Measurements from ENCODE around the gene TRERF1.

Gene TRERF1

GRCh38 chr6:42260972-42261371 is 190.8 kb downstream of the TRERF1 start:
- Histone ChIP-seq H3K4me1 (ENCODE audit: control insufficient read depth in 2 of 2, insufficient read depth in 2 of 2, low read length in 2 of 2) (peaks cover 0 to 3% of the 10 kb centered on the region in 2 donors), H3K9me3 (ENCODE audit: control insufficient read depth in 2 of 2, low read length in 2 of 2) (no peaks in the 10 kb centered on the region), H3K4me3 (ENCODE audit: low read length in 2 of 2) (no peak overlapping the region), H3K27ac (ENCODE audit: low read depth in 2 of 2, low read length in 2 of 2) (peak overlapping the region in 1 of 2 donors; percentile 23), H3K9ac (ENCODE audit: low read depth in 1 of 2, low read length in 2 of 2) (peak overlapping the region in 1 of 2 donors; percentile 2), H3K36me3 (ENCODE audit: control insufficient read depth in 2 of 2, insufficient read depth in 2 of 2, low read length in 2 of 2) (no peaks in the 10 kb centered on the region), H3K27me3 (ENCODE audit: control insufficient read depth in 2 of 2, insufficient read depth in 2 of 2, low read length in 2 of 2) (no peaks in the 10 kb centered on the region)

- peaks cover 0 to 3% of the 10 kb centered on the region in 2 donors for H3K4me1 ChIP-seq (ENCODE audit: control insufficient read depth in 2 of 2, insufficient read depth in 2 of 2, low read length in 2 of 2)
- H3K27ac ChIP-seq (ENCODE audit: low read depth in 2 of 2, low read length in 2 of 2) = peak overlapping the region; percentile 20 to 23
- H3K27me3 ChIP-seq (ENCODE audit: control insufficient read depth in 2 of 2, insufficient read depth in 2 of 2, low read length in 2 of 2) = no peaks in the 10 kb centered on the region
- no peak overlapping the region for H3K4me3 ChIP-seq (ENCODE audit: low read length in 2 of 2)
- no peaks in the 10 kb centered on the region for H3K36me3 ChIP-seq (ENCODE audit: control insufficient read depth in 2 of 2, insufficient read depth in 2 of 2, low read length in 2 of 2)
- H3K9me3 ChIP-seq (ENCODE audit: control insufficient read depth in 2 of 2, low read length in 2 of 2) = no peaks in the 10 kb centered on the region
- no peak overlapping the region for H3K9ac ChIP-seq (ENCODE audit: low read depth in 1 of 2, low read length in 2 of 2)
Observed at GRCh38 chr6:42260396-42260888, 191.3 kb downstream of the TRERF1 start.

DNA sequence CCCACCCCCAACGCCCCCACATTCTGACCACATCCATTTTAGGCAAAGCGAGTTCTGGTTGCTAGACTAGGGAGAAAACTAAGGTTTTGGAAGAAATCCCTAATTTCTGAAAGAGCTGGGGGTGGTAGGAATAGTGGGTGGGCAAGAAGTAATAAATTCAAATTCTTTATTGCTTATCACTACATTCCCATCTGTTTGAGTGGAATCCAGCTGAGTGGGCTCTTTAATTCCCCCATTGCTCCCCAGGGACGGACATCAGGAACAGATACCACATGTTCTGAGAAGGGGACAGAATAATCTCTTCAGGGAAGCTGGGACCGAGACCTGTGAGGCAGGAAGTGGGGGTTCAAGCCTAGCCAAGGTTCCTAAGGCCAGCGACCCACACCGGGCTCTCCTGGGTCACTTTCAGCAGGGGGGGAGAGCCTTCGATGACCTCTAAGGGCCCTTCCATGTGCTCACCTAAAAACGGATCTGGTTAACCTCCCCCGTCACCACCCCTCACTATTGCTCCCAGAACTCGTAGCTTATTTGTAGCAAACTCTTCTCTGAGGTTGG is 191.8 kb downstream of the TRERF1 start:
- peak overlapping the region in 1 of 2 donors; percentile 20 for H3K27ac ChIP-seq (ENCODE audit: low read depth in 2 of 2, low read length in 2 of 2)
- H3K4me3 ChIP-seq (ENCODE audit: low read length in 2 of 2) = no peak overlapping the region
- peaks cover 0 to 3% of the 10 kb centered on the region in 2 donors for H3K4me1 ChIP-seq (ENCODE audit: control insufficient read depth in 2 of 2, insufficient read depth in 2 of 2, low read length in 2 of 2)

GRCh38 chr6:42259286-42259685 is 192.4 kb downstream of the TRERF1 start:
- peaks cover 5 to 8% of the 10 kb centered on the region in 2 donors for H3K36me3 ChIP-seq (ENCODE audit: control insufficient read depth in 2 of 2, insufficient read depth in 2 of 2, low read length in 2 of 2)
- no peaks in the 10 kb centered on the region for H3K27me3 ChIP-seq (ENCODE audit: control insufficient read depth in 2 of 2, insufficient read depth in 2 of 2, low read length in 2 of 2)
- no peak overlapping the region for H3K9ac ChIP-seq (ENCODE audit: low read depth in 1 of 2, low read length in 2 of 2)
- no peak overlapping the region for H3K27ac ChIP-seq (ENCODE audit: low read depth in 2 of 2, low read length in 2 of 2)
- H3K9me3 ChIP-seq (ENCODE audit: control insufficient read depth in 2 of 2, low read length in 2 of 2) = no peaks in the 10 kb centered on the region
- H3K4me3 ChIP-seq (ENCODE audit: low read length in 2 of 2) = no peak overlapping the region
- peaks cover 0 to 3% of the 10 kb centered on the region in 2 donors for H3K4me1 ChIP-seq (ENCODE audit: control insufficient read depth in 2 of 2, insufficient read depth in 2 of 2, low read length in 2 of 2)

More for the DNA sequence above, 191.8 kb downstream of the TRERF1 start:
- H3K9me3 ChIP-seq (ENCODE audit: control insufficient read depth in 2 of 2, low read length in 2 of 2) = no peaks in the 10 kb centered on the region
- H3K9ac ChIP-seq (ENCODE audit: low read depth in 1 of 2, low read length in 2 of 2) = no peak overlapping the region
- peaks cover 0 to 2% of the 10 kb centered on the region in 2 donors for H3K36me3 ChIP-seq (ENCODE audit: control insufficient read depth in 2 of 2, insufficient read depth in 2 of 2, low read length in 2 of 2)
- H3K27me3 ChIP-seq (ENCODE audit: control insufficient read depth in 2 of 2, insufficient read depth in 2 of 2, low read length in 2 of 2) = no peaks in the 10 kb centered on the region

DNA sequence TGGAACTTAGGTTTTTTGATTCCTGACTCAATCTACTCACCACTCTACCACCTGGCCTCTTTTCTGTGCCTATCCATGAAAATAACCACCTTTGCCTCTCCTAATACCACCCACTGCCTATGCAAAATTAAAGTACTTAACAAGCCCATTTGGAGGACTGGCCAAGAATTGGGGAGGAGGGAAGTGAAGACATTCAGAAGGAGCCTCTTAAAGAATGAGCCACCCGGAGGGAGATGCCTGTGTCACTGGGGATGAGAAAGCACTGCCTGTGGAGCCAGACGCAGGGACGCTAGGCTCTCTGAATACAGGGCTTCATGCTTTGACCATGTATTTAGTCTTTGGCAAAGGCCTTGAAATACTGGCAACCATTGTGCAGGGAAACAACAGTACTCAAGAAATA is 194.1 kb downstream of the TRERF1 start:
- no peaks in the 10 kb centered on the region for H3K9me3 ChIP-seq (ENCODE audit: control insufficient read depth in 2 of 2, low read length in 2 of 2)
- no peak overlapping the region for H3K27ac ChIP-seq (ENCODE audit: low read depth in 2 of 2, low read length in 2 of 2)
- H3K4me3 ChIP-seq (ENCODE audit: low read length in 2 of 2) = no peak overlapping the region
- peaks cover 0 to 3% of the 10 kb centered on the region in 2 donors for H3K4me1 ChIP-seq (ENCODE audit: control insufficient read depth in 2 of 2, insufficient read depth in 2 of 2, low read length in 2 of 2)
- no peak overlapping the region for H3K9ac ChIP-seq (ENCODE audit: low read depth in 1 of 2, low read length in 2 of 2)
- H3K27me3 ChIP-seq (ENCODE audit: control insufficient read depth in 2 of 2, insufficient read depth in 2 of 2, low read length in 2 of 2) = no peaks in the 10 kb centered on the region
- peaks cover 8 to 14% of the 10 kb centered on the region in 2 donors for H3K36me3 ChIP-seq (ENCODE audit: control insufficient read depth in 2 of 2, insufficient read depth in 2 of 2, low read length in 2 of 2)

- no peak overlapping the region for H3K9ac ChIP-seq (ENCODE audit: low read depth in 1 of 2, low read length in 2 of 2)
- peaks cover 8 to 14% of the 10 kb centered on the region in 2 donors for H3K36me3 ChIP-seq (ENCODE audit: control insufficient read depth in 2 of 2, insufficient read depth in 2 of 2, low read length in 2 of 2)
- H3K27me3 ChIP-seq (ENCODE audit: control insufficient read depth in 2 of 2, insufficient read depth in 2 of 2, low read length in 2 of 2) = no peaks in the 10 kb centered on the region
- no peak overlapping the region for H3K27ac ChIP-seq (ENCODE audit: low read depth in 2 of 2, low read length in 2 of 2)
- H3K4me3 ChIP-seq (ENCODE audit: low read length in 2 of 2) = no peak overlapping the region
- H3K9me3 ChIP-seq (ENCODE audit: control insufficient read depth in 2 of 2, low read length in 2 of 2) = no peaks in the 10 kb centered on the region
- H3K4me1 ChIP-seq (ENCODE audit: control insufficient read depth in 2 of 2, insufficient read depth in 2 of 2, low read length in 2 of 2) = peaks cover 3 to 5% of the 10 kb centered on the region in 2 donors
Observed at GRCh38 chr6:42257063-42257462, 194.7 kb downstream of the TRERF1 start.

GRCh38 chr6:42255050-42255449 is 196.7 kb downstream of the TRERF1 start:
- no peaks in the 10 kb centered on the region for H3K27me3 ChIP-seq (ENCODE audit: control insufficient read depth in 2 of 2, insufficient read depth in 2 of 2, low read length in 2 of 2)
- no peak overlapping the region for H3K4me3 ChIP-seq (ENCODE audit: low read length in 2 of 2)
- H3K27ac ChIP-seq (ENCODE audit: low read depth in 2 of 2, low read length in 2 of 2) = no peak overlapping the region
- H3K36me3 ChIP-seq (ENCODE audit: control insufficient read depth in 2 of 2, insufficient read depth in 2 of 2, low read length in 2 of 2) = peaks cover 8 to 14% of the 10 kb centered on the region in 2 donors
- no peaks in the 10 kb centered on the region for H3K9me3 ChIP-seq (ENCODE audit: control insufficient read depth in 2 of 2, low read length in 2 of 2)
- H3K4me1 ChIP-seq (ENCODE audit: control insufficient read depth in 2 of 2, insufficient read depth in 2 of 2, low read length in 2 of 2) = peaks cover 0 to 10% of the 10 kb centered on the region in 2 donors
- H3K9ac ChIP-seq (ENCODE audit: low read depth in 1 of 2, low read length in 2 of 2) = no peak overlapping the region

DNA sequence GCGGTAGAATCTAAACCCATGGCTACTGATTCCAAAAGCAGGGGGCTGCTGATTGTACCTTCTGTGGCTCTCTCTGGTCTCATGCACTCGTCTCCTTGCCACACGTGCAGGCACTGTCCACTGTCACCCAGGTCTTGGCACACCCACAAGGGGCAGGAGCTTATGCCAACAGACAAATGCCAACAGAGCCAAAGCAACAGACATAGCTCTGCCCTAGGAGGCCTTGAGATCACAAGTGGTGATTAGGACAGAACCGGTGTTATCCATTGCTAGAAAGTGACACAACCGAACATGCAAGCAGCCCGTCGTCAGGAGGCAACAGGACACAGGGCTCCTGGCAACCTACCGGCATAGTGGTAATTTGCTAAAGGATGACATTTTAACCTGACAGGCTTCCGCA is 197.2 kb downstream of the TRERF1 start:
- H3K36me3 ChIP-seq (ENCODE audit: control insufficient read depth in 2 of 2, insufficient read depth in 2 of 2, low read length in 2 of 2) = peaks cover 11 to 14% of the 10 kb centered on the region in 2 donors
- H3K4me3 ChIP-seq (ENCODE audit: low read length in 2 of 2) = no peak overlapping the region
- H3K27ac ChIP-seq (ENCODE audit: low read depth in 2 of 2, low read length in 2 of 2) = no peak overlapping the region
- no peaks in the 10 kb centered on the region for H3K9me3 ChIP-seq (ENCODE audit: control insufficient read depth in 2 of 2, low read length in 2 of 2)
- peaks cover 0 to 10% of the 10 kb centered on the region in 2 donors for H3K4me1 ChIP-seq (ENCODE audit: control insufficient read depth in 2 of 2, insufficient read depth in 2 of 2, low read length in 2 of 2)
- no peaks in the 10 kb centered on the region for H3K27me3 ChIP-seq (ENCODE audit: control insufficient read depth in 2 of 2, insufficient read depth in 2 of 2, low read length in 2 of 2)
- H3K9ac ChIP-seq (ENCODE audit: low read depth in 1 of 2, low read length in 2 of 2) = no peak overlapping the region

GRCh38 chr6:42251911-42252637 is 199.7 kb downstream of the TRERF1 start:
- H3K4me1 ChIP-seq (ENCODE audit: control insufficient read depth in 2 of 2, insufficient read depth in 2 of 2, low read length in 2 of 2) = peaks cover 0 to 10% of the 10 kb centered on the region in 2 donors
- H3K9me3 ChIP-seq (ENCODE audit: control insufficient read depth in 2 of 2, low read length in 2 of 2) = no peaks in the 10 kb centered on the region
- no peak overlapping the region for H3K9ac ChIP-seq (ENCODE audit: low read depth in 1 of 2, low read length in 2 of 2)
- peaks cover 14 to 20% of the 10 kb centered on the region in 2 donors for H3K36me3 ChIP-seq (ENCODE audit: control insufficient read depth in 2 of 2, insufficient read depth in 2 of 2, low read length in 2 of 2)
- H3K27me3 ChIP-seq (ENCODE audit: control insufficient read depth in 2 of 2, insufficient read depth in 2 of 2, low read length in 2 of 2) = no peaks in the 10 kb centered on the region
- H3K27ac ChIP-seq (ENCODE audit: low read depth in 2 of 2, low read length in 2 of 2) = no peak overlapping the region
- no peak overlapping the region for H3K4me3 ChIP-seq (ENCODE audit: low read length in 2 of 2)

DNA sequence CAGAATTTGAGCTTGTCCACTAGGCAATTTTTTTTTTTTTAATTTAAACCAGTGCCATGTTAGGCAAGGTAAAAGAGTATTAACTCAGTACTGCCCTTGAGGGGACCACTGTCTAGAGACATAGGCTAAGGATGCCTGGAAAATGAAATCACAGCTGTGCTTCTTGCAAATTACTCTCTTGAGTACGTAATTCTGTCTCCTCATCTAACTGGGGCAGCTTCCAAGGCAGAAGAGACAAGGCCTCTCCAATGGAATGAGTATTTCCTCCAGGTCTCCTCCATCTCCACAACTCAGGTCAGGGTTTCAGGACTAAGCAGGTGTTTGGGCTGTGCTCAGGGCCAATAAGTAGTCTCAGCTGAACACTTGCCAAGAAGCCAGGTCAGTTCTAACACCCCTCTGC is 200.2 kb downstream of the TRERF1 start:
- H3K9me3 ChIP-seq (ENCODE audit: control insufficient read depth in 2 of 2, low read length in 2 of 2) = no peaks in the 10 kb centered on the region
- H3K27ac ChIP-seq (ENCODE audit: low read depth in 2 of 2, low read length in 2 of 2) = no peak overlapping the region
- H3K9ac ChIP-seq (ENCODE audit: low read depth in 1 of 2, low read length in 2 of 2) = no peak overlapping the region
- peaks cover 0 to 10% of the 10 kb centered on the region in 2 donors for H3K4me1 ChIP-seq (ENCODE audit: control insufficient read depth in 2 of 2, insufficient read depth in 2 of 2, low read length in 2 of 2)
- no peaks in the 10 kb centered on the region for H3K27me3 ChIP-seq (ENCODE audit: control insufficient read depth in 2 of 2, insufficient read depth in 2 of 2, low read length in 2 of 2)
- H3K36me3 ChIP-seq (ENCODE audit: control insufficient read depth in 2 of 2, insufficient read depth in 2 of 2, low read length in 2 of 2) = peaks cover 14 to 20% of the 10 kb centered on the region in 2 donors
- H3K4me3 ChIP-seq (ENCODE audit: low read length in 2 of 2) = no peak overlapping the region
